GM20000 (cell line): Measurements from ENCODE around the gene B2M.
"Not testable (repeated sequence)": the region's sequence is repeated elsewhere in the genome, so short reads cannot be mapped to it uniquely, and the experiment has no call there.

ENCODE experiments used
- DNase-seq: peaks from one replicate; pipeline ENCODE4 v3.0.0; 2012; ENCODE audit warnings: low spot score
- CTCF ChIP-seq: IDR thresholded peaks from 2 replicates; pipeline ENCODE4 v1.5.1; 2012; ENCODE audit warnings: mild to moderate bottlenecking, control low read depth; ENCODE audit errors: extremely low read depth, missing control alignments

B2M gene

GRCh38 chr15:44715797-44716334, 4.5 kb downstream of the B2M start:
- no peak for TF ChIP-seq CTCF
- DNase-seq: no peak

GRCh38 chr15:44716983-44717602, 5.8 kb downstream of the B2M start:
- TF ChIP-seq CTCF: no peak
- DNase-seq: no peak

GRCh38 chr15:44718180-44718926, 7.0 kb downstream of the B2M start:
- no peak for TF ChIP-seq CTCF
- no peak for DNase-seq

- TF ChIP-seq CTCF: no peak
These were observed 7.6 kb downstream of the B2M start for GRCh38 chr15:44718927-44719292.

GRCh38 chr15:44719293-44719999, 8.1 kb downstream of the B2M start:
- no peak for TF ChIP-seq CTCF
- peak; percentile 38 for DNase-seq

More at GRCh38 chr15:44718927-44719292, 7.6 kb downstream of the B2M start:
- DNase-seq: no peak

GRCh38 chr15:44720000-44720435, 8.7 kb downstream of the B2M start:
- DNase-seq: not testable (repeated sequence)

- DNase-seq: no peak
- no peak for TF ChIP-seq CTCF
These were observed 9.3 kb downstream of the B2M start for GRCh38 chr15:44720460-44721176.
